Transverse colon (tissue), 3 donors: ENCODE results near the gene CNOT4.

Source experiments
- EP300 ChIP-seq: sonication (generic); formaldehyde crosslinking; IDR thresholded peaks from one replicate; pipeline ENCODE4 v1.6.1; 2017; ENCODE audit warnings: antibody characterized with exemption, low read depth
- POLR2A ChIP-seq: fragments of 450-650 bp; IDR thresholded peaks from one replicate; pipeline ENCODE4 v1.6.1; 2016; ENCODE audit warnings: antibody characterized with exemption, mild to moderate bottlenecking, moderate library complexity
- TF ChIP-seq, protein P1 (sequence below), 5 experiments: fragments of 200-600 bp in 3 of 5; fragments of 450-650 bp in 2 of 5; sonication (generic) in 3 of 5; IDR thresholded peaks; 1 replicate in 2 of 5; 2 replicates in 3 of 5; pipeline ENCODE4 v1.5.1; 2016 to 2017; ENCODE audit warnings: antibody characterized with exemption in 5 of 5, inconsistent platforms in 3 of 5, mild to moderate bottlenecking in 2 of 5, moderate library complexity in 1 of 5

DNA sequence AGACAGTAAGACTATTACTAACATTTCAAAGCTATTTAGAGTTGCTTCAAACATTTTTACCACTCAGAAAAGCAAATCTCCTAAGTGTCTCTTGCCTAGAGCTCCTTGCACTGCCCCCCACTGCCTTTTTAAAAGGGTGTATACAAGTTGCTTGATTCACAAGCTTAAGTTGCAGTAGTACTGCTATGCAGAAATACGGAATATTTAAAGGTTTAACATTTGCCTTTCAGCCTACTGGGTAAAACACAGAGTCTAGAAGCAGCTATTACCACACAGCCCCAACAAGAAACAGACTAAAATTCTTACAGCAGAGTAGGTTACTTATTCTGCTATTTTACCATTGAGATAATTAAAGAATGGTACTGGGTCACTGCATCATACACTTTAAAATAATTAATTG lies 128.5 kb downstream of the CNOT4 start:
- TF ChIP-seq, protein P1, sequence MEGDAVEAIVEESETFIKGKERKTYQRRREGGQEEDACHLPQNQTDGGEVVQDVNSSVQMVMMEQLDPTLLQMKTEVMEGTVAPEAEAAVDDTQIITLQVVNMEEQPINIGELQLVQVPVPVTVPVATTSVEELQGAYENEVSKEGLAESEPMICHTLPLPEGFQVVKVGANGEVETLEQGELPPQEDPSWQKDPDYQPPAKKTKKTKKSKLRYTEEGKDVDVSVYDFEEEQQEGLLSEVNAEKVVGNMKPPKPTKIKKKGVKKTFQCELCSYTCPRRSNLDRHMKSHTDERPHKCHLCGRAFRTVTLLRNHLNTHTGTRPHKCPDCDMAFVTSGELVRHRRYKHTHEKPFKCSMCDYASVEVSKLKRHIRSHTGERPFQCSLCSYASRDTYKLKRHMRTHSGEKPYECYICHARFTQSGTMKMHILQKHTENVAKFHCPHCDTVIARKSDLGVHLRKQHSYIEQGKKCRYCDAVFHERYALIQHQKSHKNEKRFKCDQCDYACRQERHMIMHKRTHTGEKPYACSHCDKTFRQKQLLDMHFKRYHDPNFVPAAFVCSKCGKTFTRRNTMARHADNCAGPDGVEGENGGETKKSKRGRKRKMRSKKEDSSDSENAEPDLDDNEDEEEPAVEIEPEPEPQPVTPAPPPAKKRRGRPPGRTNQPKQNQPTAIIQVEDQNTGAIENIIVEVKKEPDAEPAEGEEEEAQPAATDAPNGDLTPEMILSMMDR (IDR thresholded peaks at IDR 0.05), result no peak
- TF ChIP-seq POLR2A (no peak), EP300 (no peak)
